ENCODE results near the gene STT3A. TPM values are rescaled to one million over a fixed set of nuclear protein-coding genes. Genes with fewer than 3 reads are reported as not detected.
A peak's percentile ranks its signal among the peaks of the same experiment; 100 is the strongest.

Gene STT3A
- total RNA-seq, 4 donors from 2014 or later: 112 to 187 (median 172) TPM

- Histone ChIP-seq H3K27ac (no peak overlapping the region), H3K27me3 (no peaks in the 10 kb centered on the region), H3K36me3 (peaks cover 21 to 22% of the 10 kb centered on the region in 2 donors), H3K4me1 (peaks cover 5 to 6% of the 10 kb centered on the region in 2 donors), H3K4me3 (replicated peaks in 1 of 3) (no peak overlapping the region), H3K9me3 (no peaks in the 10 kb centered on the region)
- TF ChIP-seq CTCF (IDR thresholded peaks at IDR 0.05): no peak
- DNase-seq: no peak
- intact Hi-C loops (cut with DNase I): no loop called here
- 92 to 93% methylated on average over 3 of the region's 3 CpGs for WGBS, 2 donors
Measured at GRCh38 chr11:125586623-125587022, 6.0 kb upstream of the STT3A start.

GRCh38 chr11:125587480-125587879 is 5.2 kb upstream of the STT3A start:
- no peaks in the 10 kb centered on the region for H3K27me3 ChIP-seq
- WGBS, 2 donors: 77 to 97% methylated on average over 1 of the region's 1 CpG
- H3K36me3 ChIP-seq: peaks cover 13% of the 10 kb centered on the region in 2 donors
- no peak overlapping the region for H3K27ac ChIP-seq
- no peak overlapping the region for H3K4me3 ChIP-seq (replicated peaks in 1 of 3)
- peaks cover 6 to 7% of the 10 kb centered on the region in 2 donors for H3K4me1 ChIP-seq
- intact Hi-C loops (cut with DNase I): no loop called here
- no peaks in the 10 kb centered on the region for H3K9me3 ChIP-seq
- no peak for DNase-seq
- TF ChIP-seq POLR2A (IDR thresholded peaks at IDR 0.05) (no peak), CTCF (IDR thresholded peaks at IDR 0.05) (no peak)

DNA sequence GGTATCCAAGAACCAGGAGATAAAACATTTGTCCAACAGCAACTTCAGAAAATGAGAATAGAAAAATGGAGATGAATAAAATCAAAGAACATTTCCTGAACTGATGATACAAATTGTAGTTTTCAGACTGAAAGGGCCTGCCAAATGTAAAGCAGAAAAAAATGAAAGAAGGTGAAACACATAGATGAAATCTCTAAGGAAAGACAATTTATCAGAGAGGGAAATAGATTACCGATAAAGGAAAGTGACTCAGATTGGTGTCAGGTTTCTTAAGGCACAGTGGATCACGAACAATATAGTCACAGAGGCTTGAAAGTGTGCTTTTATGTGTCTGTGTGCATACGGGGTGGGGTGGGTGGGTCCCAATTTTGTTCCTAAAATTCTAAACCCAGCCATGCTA is 4.1 kb upstream of the STT3A start:
- Histone ChIP-seq H3K9me3 (no peaks in the 10 kb centered on the region), H3K27ac (no peak overlapping the region), H3K27me3 (no peaks in the 10 kb centered on the region), H3K36me3 (peaks cover 3% of the 10 kb centered on the region in 2 donors), H3K4me3 (replicated peaks in 1 of 3) (no peak overlapping the region), H3K4me1 (peaks cover 7 to 8% of the 10 kb centered on the region in 2 donors)
- WGBS, 2 donors: 55 to 63% methylated on average over 3 of the region's 3 CpGs
- intact Hi-C loops (cut with DNase I): no loop called here
- TF ChIP-seq CTCF (IDR thresholded peaks at IDR 0.05) (no peak), POLR2A (IDR thresholded peaks at IDR 0.05) (no peak)
- no peak for DNase-seq

DNA sequence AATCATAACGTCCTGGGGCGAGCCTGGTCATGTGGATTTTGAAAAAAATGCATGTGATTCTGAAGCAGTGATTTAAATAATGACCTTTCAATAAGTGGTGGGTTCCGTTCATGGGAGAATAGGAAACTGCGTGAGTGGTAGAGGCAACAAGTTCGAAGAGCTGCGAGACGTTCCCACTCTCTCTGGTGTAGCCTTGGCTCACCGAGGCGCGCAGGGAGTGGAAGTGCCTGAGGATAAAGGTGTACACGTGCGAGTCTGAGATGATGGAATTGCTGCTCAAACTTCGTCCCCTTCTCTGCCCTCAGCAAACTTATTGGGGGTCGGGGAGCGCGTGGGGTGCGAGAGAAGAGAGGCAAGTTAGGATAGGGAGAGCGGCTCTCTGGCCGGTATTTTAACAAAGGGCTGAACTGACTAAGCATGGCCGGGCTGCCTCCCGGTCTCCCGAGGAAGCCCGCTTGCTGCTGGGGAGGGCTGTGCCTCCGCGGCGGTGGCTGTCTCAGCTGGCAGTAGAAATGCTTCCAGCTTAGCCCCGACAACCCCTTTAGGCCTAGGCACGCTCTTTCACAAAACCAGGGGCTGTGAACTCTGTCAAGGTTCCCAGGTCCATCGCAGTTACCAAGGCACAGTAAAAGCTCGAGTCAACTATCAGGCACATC is 875 bp upstream of the STT3A start:
- peak overlapping the region in 2 of 3 donors; percentile 33 to 61 for H3K4me3 ChIP-seq (replicated peaks in 1 of 3)
- peak overlapping the region; percentile 83 to 95 (median 92) for H3K27ac ChIP-seq
- H3K27me3 ChIP-seq: no peaks in the 10 kb centered on the region
- peak; percentile 40 to 49 for DNase-seq
- H3K36me3 ChIP-seq: no peaks in the 10 kb centered on the region
- no peaks in the 10 kb centered on the region for H3K9me3 ChIP-seq
- peaks cover 11 to 18% of the 10 kb centered on the region in 2 donors for H3K4me1 ChIP-seq
- intact Hi-C loops (cut with DNase I): no loop called here
- WGBS, 2 donors: 1 to 2% methylated on average over 20 to 30 of the region's 30 CpGs
- no peak for TF ChIP-seq POLR2A (IDR thresholded peaks at IDR 0.05)
- no peak for TF ChIP-seq CTCF (IDR thresholded peaks at IDR 0.05)

DNA sequence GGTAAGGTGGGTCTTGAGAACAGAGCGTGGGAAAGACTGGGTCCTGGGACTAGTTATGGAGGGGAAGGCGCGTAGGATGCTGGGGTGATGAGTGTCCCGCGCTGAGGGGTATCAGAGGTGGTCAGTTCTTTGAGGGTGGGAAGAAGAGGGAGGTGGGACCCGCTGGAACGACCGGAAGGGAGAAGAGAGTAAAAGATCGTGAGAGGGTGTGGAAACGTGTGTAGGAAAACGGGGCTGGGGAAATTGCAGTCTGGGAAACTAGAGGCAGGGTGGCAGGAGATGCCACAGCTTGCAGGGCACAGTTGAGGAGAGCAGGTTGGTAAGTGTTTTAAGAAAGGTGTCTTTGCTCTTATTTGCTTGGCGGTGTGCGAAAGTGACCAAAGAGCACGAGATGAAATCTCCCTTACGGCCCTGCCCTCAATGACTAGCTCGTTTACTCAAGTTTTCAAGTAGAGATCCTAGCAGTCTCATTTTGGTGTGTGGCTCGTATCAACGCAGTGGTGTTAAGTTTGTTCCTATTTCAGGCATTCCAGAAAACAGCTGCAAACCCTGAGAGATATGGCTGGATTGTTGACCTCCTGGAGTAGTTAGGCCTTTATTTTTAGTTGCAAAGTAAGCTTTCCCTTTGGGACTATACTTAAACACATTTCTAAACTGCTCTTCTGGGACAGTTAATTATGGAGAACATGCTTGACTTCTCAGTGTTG is 615 bp downstream of the STT3A start:
- peak in 1 of 2 donors; percentile 15 for DNase-seq
- H3K27ac ChIP-seq: peak overlapping the region; percentile 58 to 67 (median 63)
- no peaks in the 10 kb centered on the region for H3K27me3 ChIP-seq
- peaks cover 11 to 18% of the 10 kb centered on the region in 2 donors for H3K4me1 ChIP-seq
- H3K36me3 ChIP-seq: peaks cover 10 to 11% of the 10 kb centered on the region in 2 donors
- peak overlapping the region; percentile 38 to 95 (median 79) for H3K4me3 ChIP-seq (replicated peaks in 1 of 3)
- intact Hi-C loops (cut with DNase I): no loop called here
- TF ChIP-seq CTCF (IDR thresholded peaks at IDR 0.05): no peak
- 0 to 1% methylated on average over 18 of the region's 18 CpGs for WGBS, 2 donors
- H3K9me3 ChIP-seq: no peaks in the 10 kb centered on the region

Measured in thyroid gland (tissue), 4 donors.